C4-2B (cell line): ENCODE data around the gene MAP4K3.

Experiments
- CTCF ChIP-seq: fragments of 450-650 bp; conservative IDR thresholded peaks from 2 replicates; pipeline ENCODE4 v1.5.1; 2017; ENCODE audit warnings: mild to moderate bottlenecking
- ZFX ChIP-seq: fragments of 450-650 bp; IDR thresholded peaks from 2 replicates; pipeline ENCODE4 v1.6.1; 2017

DNA sequence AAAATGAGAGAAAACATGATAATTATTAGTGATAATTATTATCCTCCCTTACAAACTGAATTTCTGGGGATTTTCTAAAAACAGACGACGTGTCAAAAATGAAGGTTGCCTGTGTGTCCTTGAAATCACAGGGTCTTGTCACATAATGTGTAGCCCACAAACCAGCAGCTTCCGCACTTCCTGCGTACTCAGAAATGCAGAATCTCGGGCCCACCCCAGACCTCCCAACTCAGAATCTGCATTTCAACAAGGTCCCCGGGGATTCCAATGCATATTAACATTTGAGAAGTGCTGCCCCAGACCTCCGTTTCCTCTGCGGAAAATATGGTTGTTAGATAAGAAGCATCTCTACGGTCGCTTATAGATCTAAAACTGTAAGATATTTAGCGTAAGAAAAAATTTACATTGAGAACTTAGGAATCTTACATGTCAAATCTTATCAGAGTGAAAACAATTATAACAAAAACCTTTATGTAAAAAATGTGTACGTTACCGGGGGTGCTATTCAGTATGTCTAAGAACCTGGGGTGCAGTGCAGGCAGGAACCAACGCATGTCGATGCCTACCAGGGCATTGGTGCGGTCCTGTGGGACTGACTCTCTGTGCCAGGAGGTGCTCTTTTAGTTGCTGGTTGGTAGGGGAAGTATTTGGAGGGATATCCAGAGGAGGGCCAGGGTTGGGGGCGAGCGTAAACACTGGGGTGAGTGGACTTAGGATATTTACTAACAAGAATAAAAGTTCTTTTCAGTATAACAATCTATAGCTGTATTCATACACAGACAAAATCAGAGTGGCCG is 208.5 kb downstream of the MAP4K3 start:
- TF ChIP-seq CTCF (peak; percentile 52), ZFX (no peak)
